Hepatic stellate cell (primary cell): ENCODE measurements around the gene SZT2.

Experiments
- DNase-seq: peaks from one replicate; pipeline ENCODE4 v3.0.0; 2011; ENCODE audit warnings: low spot score

SZT2 gene

GRCh38 chr1:43441894-43442637 is 52.4 kb downstream of the SZT2 start:
- no peak for DNase-seq

DNA sequence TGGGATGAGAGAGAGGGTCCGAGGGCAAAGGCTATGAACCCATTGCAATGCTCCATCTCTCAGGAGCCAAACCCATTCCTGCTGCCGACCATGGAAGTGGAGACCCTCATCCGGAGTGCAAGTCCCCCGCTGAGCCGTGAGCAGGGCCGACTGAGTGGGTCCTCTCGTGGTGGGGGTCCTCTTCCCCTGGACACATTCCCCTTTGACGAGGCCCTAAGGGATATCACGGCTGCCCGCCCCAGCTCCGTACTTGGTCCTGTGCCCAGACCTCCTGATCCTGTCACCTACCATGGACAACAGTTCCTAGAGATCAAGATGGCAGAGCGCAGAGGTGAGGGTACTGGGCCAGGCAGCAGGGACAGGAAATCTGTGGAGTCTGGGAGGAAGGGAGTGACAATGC is 53.1 kb downstream of the SZT2 start:
- no peak for DNase-seq

GRCh38 chr1:43443197-43443946 is 53.7 kb downstream of the SZT2 start:
- DNase-seq = no peak

DNA sequence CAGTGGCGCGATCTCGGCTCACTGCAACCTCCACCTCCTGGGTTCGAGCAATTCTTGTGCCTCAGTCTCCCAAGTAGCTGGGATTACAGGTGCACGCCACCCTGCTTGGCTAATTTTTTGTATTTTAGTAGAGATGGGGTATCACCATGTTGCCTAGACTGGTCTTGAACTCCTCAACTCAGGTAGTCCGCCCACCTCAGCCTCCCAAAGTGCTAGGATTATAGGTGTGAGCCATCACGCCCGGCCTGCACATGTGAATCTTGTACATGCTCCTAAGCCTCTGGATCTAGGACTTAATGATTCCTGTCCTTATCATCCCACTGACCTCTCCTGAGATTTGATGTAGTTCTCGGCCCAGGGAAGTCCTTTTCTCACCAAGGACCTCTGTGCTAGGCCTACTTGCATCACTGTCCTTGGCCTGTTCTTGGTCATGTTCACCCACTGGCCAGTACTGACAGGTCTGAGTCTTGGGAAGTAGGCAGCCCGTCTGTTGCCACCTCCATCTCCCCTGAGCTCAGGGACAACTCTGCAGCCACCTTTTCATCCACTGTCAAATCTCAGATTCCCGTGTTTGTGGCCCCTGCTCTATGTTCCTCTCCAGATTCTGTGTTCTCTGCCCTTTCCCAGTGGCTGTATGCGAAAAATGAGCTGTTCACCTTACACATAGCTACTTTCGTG is 54.6 kb downstream of the SZT2 start:
- DNase-seq = no peak

DNA sequence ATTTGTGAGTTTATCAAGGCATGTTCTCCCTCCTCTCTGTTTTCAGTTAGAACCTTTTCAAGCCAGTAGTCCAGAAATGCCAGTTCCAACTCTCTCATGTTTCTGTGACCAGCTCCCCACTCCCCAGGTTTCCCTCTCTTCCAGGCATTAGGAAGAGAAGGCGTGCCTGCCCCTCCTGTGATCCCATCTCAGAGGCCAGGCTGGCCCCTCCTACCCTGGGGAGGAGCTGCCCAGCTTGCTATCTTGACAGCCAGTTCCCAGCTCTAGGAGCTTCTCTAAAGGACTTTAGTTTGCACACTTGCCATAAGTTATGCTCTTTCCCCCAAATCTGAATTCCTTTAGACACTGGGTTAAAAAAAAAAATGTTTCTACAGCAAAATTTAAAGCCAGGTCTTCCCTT is 55.1 kb downstream of the SZT2 start:
- peak; percentile 55 for DNase-seq

DNA sequence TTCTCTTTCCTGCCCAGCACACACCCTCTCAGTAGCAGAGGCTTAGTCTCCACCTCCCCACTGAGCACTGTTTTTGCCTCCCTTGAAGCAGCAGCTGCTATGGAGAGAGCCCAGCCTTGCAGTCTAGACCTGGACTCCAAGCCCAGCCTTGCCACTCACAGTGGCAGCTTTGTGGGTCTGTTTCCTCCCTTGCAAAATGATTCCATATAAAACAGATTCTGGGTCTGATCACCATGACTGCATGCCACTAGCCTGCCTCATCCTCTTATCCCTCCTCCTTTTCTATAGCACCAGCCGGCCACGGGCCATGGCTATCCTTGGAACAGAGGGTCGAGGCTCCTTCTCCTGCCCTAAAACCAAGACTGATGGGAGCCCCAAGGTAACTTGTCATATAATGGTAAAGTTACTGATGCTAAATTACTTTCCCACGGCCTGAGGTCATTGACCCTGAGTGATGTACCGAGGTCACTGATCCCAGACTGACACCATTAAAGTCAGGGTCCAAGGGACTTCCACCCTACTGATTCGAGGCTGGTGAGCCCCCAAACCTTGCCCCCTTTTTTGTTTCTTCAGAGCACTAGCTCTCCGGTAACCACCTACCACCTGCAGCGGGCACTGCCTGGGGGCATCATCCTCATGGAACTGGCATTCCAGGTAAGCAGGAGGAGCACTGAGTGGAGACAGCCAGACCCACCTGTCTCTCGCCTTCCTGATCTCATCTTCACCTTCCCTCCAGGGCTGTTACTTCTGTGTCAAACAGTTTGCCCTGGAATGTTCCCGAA is 56.1 kb downstream of the SZT2 start:
- peak; percentile 58 for DNase-seq

DNA sequence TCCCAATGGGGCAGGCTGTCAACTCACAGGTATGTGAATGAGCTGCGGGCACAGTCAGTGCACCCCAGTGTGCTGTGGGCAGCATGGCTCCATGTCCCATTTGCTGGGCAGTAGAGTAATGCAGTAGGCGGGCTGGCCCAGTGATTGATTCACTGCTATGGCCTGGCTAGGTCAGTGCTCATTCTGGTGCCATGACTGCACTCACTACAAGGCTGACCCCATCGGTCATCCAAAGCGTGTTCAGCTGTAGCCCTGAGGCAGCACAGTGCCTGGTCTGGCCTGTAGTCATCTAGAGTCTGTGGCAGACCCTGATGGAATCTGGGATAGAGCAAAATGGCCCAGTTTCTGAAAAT is 56.7 kb downstream of the SZT2 start:
- DNase-seq = no peak

DNA sequence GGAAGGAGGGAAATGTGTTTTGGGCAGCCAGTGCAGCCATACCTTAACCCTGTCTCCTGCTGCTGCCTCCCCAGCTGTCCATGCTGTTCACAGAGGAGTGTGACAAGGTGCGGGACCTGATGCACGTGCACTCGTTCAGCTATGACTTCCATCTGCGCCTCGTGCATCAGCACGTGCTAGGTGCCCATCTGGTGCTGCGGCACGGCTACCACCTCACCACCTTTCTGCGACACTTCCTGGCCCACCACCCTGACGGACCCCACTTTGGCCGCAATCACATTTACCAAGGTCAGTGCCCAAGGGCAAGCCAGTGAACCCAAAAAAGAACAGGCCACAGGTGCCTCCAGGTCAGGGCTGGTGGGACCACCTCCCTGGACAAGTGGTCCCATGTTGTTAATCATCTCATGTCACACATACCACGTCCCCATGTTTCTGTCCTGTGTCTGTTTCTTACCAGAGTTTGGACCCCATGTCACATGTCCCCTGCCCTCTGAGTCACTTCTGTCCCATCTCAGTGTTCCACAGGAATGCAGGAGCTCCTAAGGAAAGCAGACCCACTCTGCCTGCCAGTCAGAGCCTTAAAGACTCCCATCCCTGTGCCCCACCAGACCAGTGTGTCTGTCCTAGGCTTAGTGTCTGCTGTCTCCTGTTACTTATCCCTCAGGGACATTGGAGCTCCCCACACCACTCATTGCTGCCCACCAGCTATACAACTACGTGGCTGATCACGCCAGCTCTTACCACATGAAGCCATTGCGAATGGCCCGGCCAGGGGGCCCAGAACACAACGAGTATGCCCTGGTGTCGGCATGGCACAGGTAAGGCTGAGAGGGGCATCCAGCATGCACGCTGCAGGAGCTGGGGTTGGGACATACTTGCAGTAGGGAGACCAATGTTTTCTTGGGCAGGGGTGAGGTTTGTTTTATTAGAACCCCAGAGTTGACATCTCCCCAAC is 57.5 kb downstream of the SZT2 start:
- no peak for DNase-seq

DNA sequence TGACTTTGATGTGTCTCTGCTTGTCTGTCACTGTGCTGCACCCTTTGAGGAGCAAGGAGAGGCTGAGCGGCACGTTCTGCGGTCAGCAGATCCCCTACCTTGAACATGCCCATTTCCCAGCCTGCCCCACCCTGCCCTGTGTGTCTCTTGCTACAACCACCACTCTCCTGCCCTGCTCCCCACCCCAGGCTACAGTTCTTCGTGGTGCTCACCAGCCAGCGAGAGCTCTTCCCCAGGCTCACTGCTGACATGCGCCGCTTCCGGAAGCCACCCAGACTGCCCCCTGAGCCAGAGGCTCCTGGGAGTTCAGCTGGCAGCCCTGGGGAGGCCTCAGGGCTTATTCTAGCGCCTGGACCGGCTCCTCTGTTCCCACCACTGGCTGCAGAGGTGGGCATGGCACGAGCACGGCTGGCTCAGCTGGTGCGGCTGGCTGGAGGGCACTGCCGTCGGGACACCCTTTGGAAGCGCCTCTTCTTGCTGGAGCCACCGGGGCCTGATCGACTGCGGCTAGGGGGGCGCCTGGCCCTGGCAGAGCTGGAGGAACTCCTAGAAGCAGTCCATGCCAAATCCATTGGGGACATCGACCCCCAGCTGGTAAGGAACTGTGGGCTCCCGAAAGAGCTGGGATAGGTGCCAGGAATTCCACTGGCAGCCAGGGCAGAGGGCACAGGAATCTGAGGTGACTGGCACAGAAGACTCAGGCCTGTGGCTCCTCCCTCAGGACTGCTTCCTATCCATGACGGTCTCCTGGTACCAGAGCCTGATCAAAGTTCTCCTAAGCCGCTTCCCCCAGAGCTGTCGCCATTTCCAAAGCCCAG is 58.4 kb downstream of the SZT2 start:
- no peak for DNase-seq

DNA sequence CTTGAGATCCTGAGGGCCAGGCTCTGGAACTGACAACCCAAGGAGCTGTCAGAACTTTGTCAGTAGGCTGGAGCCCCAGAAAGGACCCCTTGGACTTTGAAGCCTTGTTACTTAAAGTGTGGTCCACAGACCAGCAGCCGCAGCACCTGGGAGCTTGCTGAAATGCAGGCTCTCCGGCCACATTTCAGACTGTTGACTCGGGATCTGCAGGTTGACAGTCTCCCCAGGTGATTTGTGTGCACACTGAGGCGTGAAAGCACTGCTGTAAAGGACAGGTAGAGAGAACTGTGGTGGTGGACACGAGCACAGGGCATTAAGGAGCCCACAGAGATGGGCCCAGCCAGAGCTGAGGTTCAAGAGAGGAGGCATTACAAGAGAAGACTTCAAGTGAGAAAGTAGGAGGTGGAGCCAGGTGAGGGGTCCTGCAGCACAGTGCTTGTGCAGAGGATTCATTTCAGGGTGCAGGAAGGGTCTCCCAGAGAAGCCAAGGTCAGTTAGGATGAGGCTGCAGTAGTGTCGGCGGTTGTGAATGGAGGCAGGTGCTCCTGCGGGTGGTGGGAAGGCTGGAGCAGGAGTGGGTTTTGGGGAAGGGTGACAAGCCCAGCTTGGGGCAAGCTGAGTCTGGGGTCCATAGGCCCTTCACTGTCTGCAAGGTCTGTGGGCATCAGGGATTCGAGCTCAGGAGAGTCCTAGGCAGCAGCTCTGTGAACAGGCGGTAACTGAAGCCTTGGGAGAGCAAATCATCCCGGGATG is 59.4 kb downstream of the SZT2 start:
- no peak for DNase-seq

GRCh38 chr1:43449708-43450069 is 60.0 kb downstream of the SZT2 start:
- DNase-seq = no peak

- DNase-seq = no peak
Measured at GRCh38 chr1:43450251-43450941, 60.7 kb downstream of the SZT2 start.

DNA sequence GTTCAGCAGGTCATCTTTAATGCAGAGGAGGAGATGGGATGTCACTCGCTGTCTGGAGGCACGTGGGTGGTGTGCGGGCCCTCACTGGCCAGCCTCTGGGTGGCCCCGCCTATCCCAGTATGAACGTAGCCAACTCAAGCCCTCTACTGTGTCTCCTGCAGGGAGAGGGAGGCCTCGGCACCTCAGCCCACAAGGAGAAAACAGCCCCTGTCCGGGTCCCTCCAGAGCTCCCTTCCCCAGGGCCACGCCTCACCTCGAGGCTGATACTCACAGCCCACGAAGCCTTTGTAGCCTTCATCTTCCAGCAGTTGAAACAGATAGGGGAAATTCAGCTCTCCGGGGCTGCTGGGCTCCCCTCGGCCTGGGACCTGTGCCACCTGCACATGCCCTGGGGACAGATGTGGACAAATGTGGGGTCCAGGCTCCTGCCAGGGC is 61.5 kb downstream of the SZT2 start:
- no peak for DNase-seq

GRCh38 chr1:43451701-43452532 is 62.2 kb downstream of the SZT2 start:
- no peak for DNase-seq

- DNase-seq = peak; percentile 71
Measured at GRCh38 chr1:43452789-43453441, 63.2 kb downstream of the SZT2 start.

DNA sequence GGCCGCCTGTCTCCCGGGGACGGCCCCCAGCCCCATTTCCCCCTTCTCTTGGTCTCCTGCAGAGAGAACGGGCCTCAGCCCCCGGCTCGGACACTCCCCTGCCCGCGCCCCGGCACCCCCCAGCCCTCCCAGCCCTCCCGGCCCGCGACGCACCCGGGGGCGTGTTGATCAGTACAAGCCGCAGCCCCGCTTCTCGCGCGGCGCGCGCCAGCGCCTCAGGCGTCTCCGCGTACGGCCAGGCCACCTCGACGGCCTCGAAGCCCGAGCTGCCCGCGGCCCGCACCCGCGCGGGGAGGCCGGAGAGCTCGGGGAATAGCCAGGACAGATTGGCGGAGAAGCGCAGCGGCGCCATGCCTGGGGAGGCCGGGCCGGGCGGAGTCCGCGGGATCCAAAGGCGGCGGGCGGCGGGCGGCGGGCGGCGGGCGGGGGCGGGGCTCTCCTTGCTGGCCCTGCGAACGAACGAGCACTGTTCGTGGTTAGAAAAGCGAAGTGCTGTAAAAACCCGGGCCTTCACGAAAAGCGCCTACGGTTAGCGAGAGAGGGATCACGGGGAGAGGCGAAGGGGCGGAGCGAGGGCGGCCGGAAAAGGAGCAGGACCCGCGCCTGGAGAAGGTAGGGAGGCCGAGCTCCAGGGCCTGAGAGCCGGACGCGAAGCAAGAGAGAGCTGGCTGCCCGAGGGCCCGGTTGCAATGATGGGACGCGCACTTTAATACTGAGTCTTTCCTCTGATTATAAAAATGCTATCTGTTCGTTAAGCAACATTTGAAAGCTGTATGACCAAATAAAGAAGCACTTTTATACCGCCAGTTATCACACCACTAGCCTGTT is 64.0 kb downstream of the SZT2 start, which contains the start of gene HYI:
Gene HYI (minus strand): TSS at position 490 of the 828 bp plus-strand sequence. CDS start 138 bp downstream, at position 352.
- DNase-seq = peak; percentile 89
